CD14-positive monocyte (primary cell): ENCODE results near the gene TMEM45A. TPM values are rescaled to one million over a fixed set of nuclear protein-coding genes. Genes with fewer than 3 reads are reported as not detected.

Source experiments
- DNase-seq, 3 donors: peaks; one replicate each; pipeline ENCODE4 v3.0.0-alpha.2; 2011 to 2022
- H2AFZ ChIP-seq: 2 replicates; pipeline ENCODE4 v1.6.0; 2012; ENCODE audit warnings: mild to moderate bottlenecking, low read depth, low read length, inconsistent platforms; ENCODE audit not compliant: insufficient read depth, poor library complexity, severe bottlenecking
- H3K27ac ChIP-seq, 2 donors: 1 replicate in 1 of 2; 2 replicates in 1 of 2; pipeline ENCODE4 v1.5.1; 2012 to 2013; ENCODE audit warnings: low read length in 2 of 2, control low read depth in 1 of 2, inconsistent platforms in 1 of 2, low read depth in 1 of 2, mild to moderate bottlenecking in 1 of 2
- H3K27me3 ChIP-seq, 2 donors: one replicate each; pipeline versions ENCODE4 v1.6.0 to v1.6.1; 2011 to 2013; ENCODE audit warnings: low read length in 2 of 2; ENCODE audit not compliant: control insufficient read depth in 2 of 2, insufficient read depth in 2 of 2
- H3K36me3 ChIP-seq, 2 donors: replicated peaks in 1 of 2; 1 replicate in 1 of 2; 2 replicates in 1 of 2; pipeline versions ENCODE4 v1.5.1 to v1.6.1; 2012 to 2013; ENCODE audit warnings: low read length in 2 of 2, control low read depth in 1 of 2, inconsistent platforms in 1 of 2, mild to moderate bottlenecking in 1 of 2; ENCODE audit not compliant: insufficient read depth in 2 of 2, control insufficient read depth in 1 of 2
- H3K4me1 ChIP-seq, 2 donors: 1 replicate in 1 of 2; 2 replicates in 1 of 2; pipeline versions ENCODE4 v1.5.1 to v1.6.1; 2012 to 2013; ENCODE audit warnings: low read length in 2 of 2, control low read depth in 1 of 2, inconsistent platforms in 1 of 2, mild to moderate bottlenecking in 1 of 2, moderate library complexity in 1 of 2; ENCODE audit not compliant: insufficient read depth in 2 of 2, control insufficient read depth in 1 of 2
- H3K4me2 ChIP-seq: replicated peaks from 2 replicates; pipeline ENCODE3; 2012; ENCODE audit warnings: low read length, moderate library complexity, mild to moderate bottlenecking; ENCODE audit not compliant: poor library complexity, severe bottlenecking; ENCODE audit errors: extremely low read depth
- H3K4me3 ChIP-seq, 3 experiments: fragments of 200-600 bp in 1 of 3; sonication (generic) in 1 of 3; replicated peaks in 1 of 3; 1 replicate in 2 of 3; 2 replicates in 1 of 3; pipeline ENCODE4 v1.5.1; 2011 to 2013; ENCODE audit warnings: low read length in 3 of 3, mild to moderate bottlenecking in 3 of 3, control low read depth in 2 of 3, low read depth in 2 of 3, inconsistent platforms in 1 of 3, moderate library complexity in 1 of 3
- H3K79me2 ChIP-seq: 2 replicates; pipeline ENCODE4 v1.6.0; 2012; ENCODE audit warnings: mild to moderate bottlenecking, control low read depth, inconsistent platforms, low read length, moderate library complexity; ENCODE audit not compliant: insufficient read depth
- H3K9ac ChIP-seq: 2 replicates; pipeline ENCODE4 v1.6.0; 2017; ENCODE audit warnings: low read length, mild to moderate bottlenecking; ENCODE audit not compliant: insufficient read depth, poor library complexity, severe bottlenecking
- H3K9me3 ChIP-seq, 2 donors: replicated peaks in 1 of 2; 1 replicate in 1 of 2; 2 replicates in 1 of 2; pipeline versions ENCODE4 v1.5.1 to v1.6.1; 2012 to 2013; ENCODE audit warnings: low read length in 2 of 2, control low read depth in 1 of 2; ENCODE audit not compliant: control insufficient read depth in 1 of 2, insufficient read depth in 1 of 2
- H4K20me1 ChIP-seq: 2 replicates; pipeline ENCODE4 v1.6.0; 2012; ENCODE audit warnings: mild to moderate bottlenecking, low read length, control low read depth, moderate library complexity; ENCODE audit not compliant: insufficient read depth
- H3K27ac Mint-ChIP-seq, 7 donors: one replicate each; pipeline ENCODE4 v1.8.0; 2020; ENCODE audit warnings: mild to moderate bottlenecking in 7 of 7, mixed read lengths in 7 of 7, moderate library complexity in 6 of 7, inconsistent platforms in 2 of 7
- H3K27me3 Mint-ChIP-seq, 3 donors: one replicate each; pipeline ENCODE4 v1.8.0; 2021 to 2022; ENCODE audit warnings: low read depth in 3 of 3, mild to moderate bottlenecking in 3 of 3, mixed read lengths in 3 of 3, moderate library complexity in 3 of 3, inconsistent platforms in 1 of 3
- H3K36me3 Mint-ChIP-seq, 2 donors: one replicate each; pipeline ENCODE4 v1.8.0; 2020; ENCODE audit warnings: mixed read lengths in 2 of 2, inconsistent platforms in 1 of 2, mild to moderate bottlenecking in 1 of 2
- H3K4me1 Mint-ChIP-seq: one replicate; pipeline ENCODE4 v1.8.0; 2020; ENCODE audit warnings: mild to moderate bottlenecking, mixed read lengths
- H3K4me3 Mint-ChIP-seq, 2 donors: one replicate each; pipeline ENCODE4 v1.8.0; 2020; ENCODE audit warnings: mild to moderate bottlenecking in 2 of 2, mixed read lengths in 2 of 2, moderate library complexity in 1 of 2
- H3K9me3 Mint-ChIP-seq, 7 donors: one replicate each; pipeline ENCODE4 v1.8.0; 2020 to 2022; ENCODE audit warnings: mixed read lengths in 7 of 7, mild to moderate bottlenecking in 6 of 7, moderate library complexity in 6 of 7, inconsistent platforms in 2 of 7
- CTCF ChIP-seq: fragments of 200-600 bp; IDR thresholded peaks from one replicate; pipeline ENCODE4 v1.8.0; 2022; ENCODE audit warnings: antibody characterized with exemption, mild to moderate bottlenecking
- WGBS: methylation state at CpG from one replicate; pipeline ENCODE4 v1.1.5; 2013; ENCODE audit warnings: missing lambda C conversion rate; ENCODE audit not compliant: insufficient coverage; 5-methylcytosine and 5-hydroxymethylcytosine counted together
- intact Hi-C, 2 donors: fragments of 100-400 bp; cut with micrococcal nuclease; formaldehyde crosslinking; loops; one replicate each; pipeline versions ENCODE4 v1.15.0 to v1.15.1; 2023
- polyA plus RNA-seq, 3 donors: library from polyadenylated mRNA; depleted of rRNA in 1 of 3; unstranded in 2 of 3; stranded (reverse) in 1 of 3; fragments of 300-500 nt in 2 of 3; fragments of >200 nt in 1 of 3; fragmentation: Illumina TruSeq in 2 of 3; gene quantifications; 1 replicate in 2 of 3; 2 replicates in 1 of 3; pipeline ENCODE4 v1.2.3, GENCODE V29; 2012 to 2021

The TMEM45A gene
- polyA plus RNA-seq, 3 donors: 0.03 to 1.5 (median 0.97) TPM

GRCh38 chr3:100563228-100563627 lies 70.8 kb downstream of the TMEM45A start:
- Mint-ChIP-seq H3K27ac (peak overlapping the region in 3 of 7 donors; percentile 22 to 37 (median 35)), H3K4me1 (peaks cover 30% of the 10 kb centered on the region), H3K36me3 (peaks cover 0 to 4% of the 10 kb centered on the region in 2 donors), H3K27me3 (peaks cover 0 to 1% (median 0%) of the 10 kb centered on the region in 3 donors), H3K9me3 (peaks cover 0 to 4% (median 0%) of the 10 kb centered on the region in 7 donors), H3K4me3 (no peak overlapping the region)
- no peaks in the 10 kb centered on the region for H3K36me3 ChIP-seq
- H3K9me3 ChIP-seq: no peaks in the 10 kb centered on the region
- H3K4me3 ChIP-seq: no peak overlapping the region
- no peaks in the 10 kb centered on the region for H3K79me2 ChIP-seq
- no peak overlapping the region for H3K4me2 ChIP-seq
- DNase-seq: no peak
- H2AFZ ChIP-seq: peak overlapping the region; percentile 29
- no peaks in the 10 kb centered on the region for H3K27me3 ChIP-seq
- no peaks in the 10 kb centered on the region for H4K20me1 ChIP-seq
- WGBS: no CpG with 5 or more reads among the region's 1 CpG
- no peak overlapping the region for H3K9ac ChIP-seq
- H3K27ac ChIP-seq: no peak overlapping the region
- peaks cover 16 to 26% of the 10 kb centered on the region in 2 donors for H3K4me1 ChIP-seq
- intact Hi-C loops: no loop called here
- no peak for TF ChIP-seq CTCF

GRCh38 chr3:100563652-100564211 lies 71.3 kb downstream of the TMEM45A start:
- Histone ChIP-seq H3K27me3 (no peaks in the 10 kb centered on the region), H3K4me2 (no peak overlapping the region), H3K36me3 (no peaks in the 10 kb centered on the region), H2AFZ (peak overlapping the region; percentile 29), H3K79me2 (no peaks in the 10 kb centered on the region), H3K9ac (no peak overlapping the region), H3K4me3 (no peak overlapping the region), H3K27ac (no peak overlapping the region), H4K20me1 (no peaks in the 10 kb centered on the region), H3K9me3 (no peaks in the 10 kb centered on the region), H3K4me1 (peaks cover 16 to 26% of the 10 kb centered on the region in 2 donors)
- Mint-ChIP-seq H3K27ac (no peak overlapping the region), H3K4me3 (no peak overlapping the region), H3K27me3 (peaks cover 0 to 1% (median 0%) of the 10 kb centered on the region in 3 donors), H3K9me3 (peaks cover 0 to 4% (median 0%) of the 10 kb centered on the region in 7 donors), H3K4me1 (peaks cover 30% of the 10 kb centered on the region), H3K36me3 (peaks cover under 1 to 4% of the 10 kb centered on the region in 2 donors)
- WGBS: no CpG with 5 or more reads among the region's 2 CpGs
- TF ChIP-seq CTCF: no peak
- intact Hi-C loops: no loop called here
- DNase-seq: no peak
